Prostate gland (tissue), 2 donors: Measurements from ENCODE around the gene POFUT2.

Source experiments
- CTCF ChIP-seq, 4 experiments: fragments of 200-600 bp in 2 of 4; fragments of 450-650 bp in 2 of 4; sonication (generic) in 2 of 4; IDR thresholded peaks; 1 replicate in 3 of 4; 2 replicates in 1 of 4; pipeline ENCODE4 v1.5.1; 2016 to 2019; ENCODE audit warnings: antibody characterized with exemption in 4 of 4, mild to moderate bottlenecking in 2 of 4, moderate library complexity in 2 of 4
- POLR2A ChIP-seq: fragments of 450-650 bp; IDR thresholded peaks from one replicate; pipeline ENCODE4 v1.6.1; 2016; ENCODE audit warnings: antibody characterized with exemption, mild to moderate bottlenecking

- no peak for TF ChIP-seq CTCF (IDR thresholded peaks at IDR 0.05)
- TF ChIP-seq POLR2A, result no peak
These were observed 46.4 kb upstream of the POFUT2 start for GRCh38 chr21:45334134-45334533.
